Midbrain (tissue), 1 donor: Measurements from ENCODE around the gene DAAM1.

Experiments used
- DNase-seq: peaks from one replicate; lab custom pipeline; 2025; lab: John Stamatoyannopoulos, UW

The DAAM1 gene

DNA sequence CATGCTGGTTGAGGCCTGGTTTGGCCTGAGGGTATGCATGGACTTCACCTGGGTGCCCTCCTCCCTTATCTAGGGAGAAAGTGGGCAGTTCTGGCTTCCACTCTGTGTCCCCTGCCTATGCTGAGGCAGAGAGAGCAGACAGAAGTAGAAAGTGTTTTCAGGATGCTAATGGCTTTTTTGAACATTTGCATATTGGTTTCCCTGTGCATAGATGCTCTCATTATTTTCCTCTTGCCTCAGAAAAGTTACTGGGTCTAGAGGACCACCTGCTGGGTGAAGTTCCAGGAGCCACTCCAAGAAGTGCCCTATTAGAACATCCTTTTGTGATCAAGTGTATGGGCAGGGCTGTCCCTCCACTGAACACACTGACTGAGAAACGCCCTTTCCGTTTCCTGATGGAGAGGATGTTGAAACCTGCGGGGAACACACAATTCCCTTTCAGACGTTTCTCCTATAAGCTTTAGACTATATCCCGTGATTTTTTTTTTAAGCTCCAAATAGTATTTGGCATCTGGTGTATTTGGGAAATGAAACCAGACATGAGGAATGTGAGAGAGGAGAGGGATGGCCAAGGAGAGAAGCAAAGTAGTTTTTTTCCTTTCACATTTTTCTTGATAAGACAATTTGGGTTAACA lies 66.6 kb downstream of the DAAM1 start:
- DNase-seq = no peak

- no peak for DNase-seq
These were observed 67.9 kb downstream of the DAAM1 start for GRCh38 chr14:59256331-59256730.

DNA sequence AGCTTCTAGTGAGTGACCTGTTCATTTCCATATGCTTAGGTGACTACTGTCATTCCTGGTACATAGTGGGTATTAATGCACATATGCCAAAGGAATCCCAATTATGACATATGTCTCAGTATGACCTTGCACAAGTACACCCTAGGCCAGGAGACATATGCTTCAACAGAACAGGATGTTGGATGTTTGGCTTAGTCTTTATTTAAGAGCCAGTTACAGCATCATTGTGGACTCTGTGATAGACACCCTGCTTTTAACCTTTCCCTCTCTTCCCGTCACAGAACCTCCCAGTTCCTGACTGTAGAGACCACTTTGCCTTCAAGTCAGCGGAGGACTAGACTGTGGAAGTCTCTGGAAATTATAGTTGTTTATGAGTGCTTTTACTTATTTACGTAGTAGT lies 72.9 kb downstream of the DAAM1 start:
- no peak for DNase-seq

DNA sequence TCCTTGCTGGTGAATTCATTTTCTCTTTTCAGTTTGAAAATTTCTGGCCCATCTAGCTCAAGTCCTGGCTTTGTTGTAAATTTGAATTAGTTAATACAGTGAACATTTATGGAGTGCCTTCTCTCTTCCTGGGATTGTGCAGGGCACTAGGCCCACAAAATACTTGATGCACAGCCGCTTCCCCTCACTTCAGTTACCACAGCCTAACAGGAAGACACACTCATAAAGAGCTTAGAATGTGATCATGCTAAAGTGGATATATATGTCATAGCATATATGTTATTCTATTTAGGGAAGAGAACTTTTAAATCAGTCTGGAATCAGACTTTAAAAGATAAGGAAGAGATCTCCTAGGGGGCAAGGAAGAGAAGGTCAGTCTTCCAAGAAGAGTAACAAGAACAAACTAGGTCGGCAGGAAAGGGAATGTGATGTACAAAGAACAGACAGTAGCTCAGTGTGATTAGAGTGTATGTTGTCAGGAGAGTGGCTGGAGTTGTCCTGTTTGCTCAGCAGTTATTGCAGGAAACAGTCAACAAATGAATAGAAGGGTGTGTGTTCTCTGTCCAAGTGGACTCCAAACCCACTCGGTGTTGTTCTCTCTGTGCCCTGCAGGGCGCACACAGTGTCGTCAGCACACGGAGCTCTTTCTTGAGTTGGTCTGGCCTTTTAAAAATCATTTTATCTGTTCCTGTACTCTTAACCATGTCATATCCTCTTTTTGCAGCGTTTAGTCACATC lies 74.4 kb downstream of the DAAM1 start:
- DNase-seq = no peak

DNA sequence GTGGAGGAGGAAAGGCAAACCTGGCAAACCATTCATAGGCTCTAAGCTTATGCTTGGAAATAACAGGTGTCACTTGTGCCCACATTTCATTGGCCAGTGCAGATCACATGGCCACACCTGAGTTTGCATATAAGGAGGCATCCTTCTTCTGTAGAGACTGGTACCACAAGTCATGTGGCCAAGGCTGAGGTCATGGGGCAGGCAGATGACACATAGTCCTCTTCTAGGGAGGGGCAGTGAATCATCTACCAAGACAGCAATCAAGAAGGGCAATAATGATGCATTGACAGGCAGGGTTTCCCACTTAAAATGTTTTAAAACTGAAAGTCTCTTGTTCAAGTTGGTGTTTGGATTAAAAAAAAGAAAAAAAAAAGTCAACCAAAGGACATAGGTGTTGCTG lies 77.3 kb downstream of the DAAM1 start:
- no peak for DNase-seq

DNA sequence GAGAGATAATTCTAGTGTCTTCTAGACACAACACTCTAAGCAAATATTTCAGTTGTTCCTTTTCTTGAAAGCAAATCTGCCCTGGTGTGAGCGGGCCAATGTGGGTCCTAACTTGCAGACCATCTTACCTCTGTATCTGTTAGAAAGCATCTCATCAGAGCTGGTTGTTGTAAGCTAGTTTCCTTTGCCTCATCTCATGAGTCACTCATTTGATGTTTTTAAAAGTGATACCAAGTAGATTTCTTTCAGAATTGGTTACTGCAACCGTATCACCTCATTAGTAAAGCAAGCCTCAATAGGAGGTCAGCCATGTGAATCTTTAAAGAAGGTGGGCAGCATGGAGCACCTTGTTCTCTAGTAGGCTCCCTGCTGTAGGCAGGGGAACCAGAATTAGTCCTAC lies 78.6 kb downstream of the DAAM1 start:
- no peak for DNase-seq

DNA sequence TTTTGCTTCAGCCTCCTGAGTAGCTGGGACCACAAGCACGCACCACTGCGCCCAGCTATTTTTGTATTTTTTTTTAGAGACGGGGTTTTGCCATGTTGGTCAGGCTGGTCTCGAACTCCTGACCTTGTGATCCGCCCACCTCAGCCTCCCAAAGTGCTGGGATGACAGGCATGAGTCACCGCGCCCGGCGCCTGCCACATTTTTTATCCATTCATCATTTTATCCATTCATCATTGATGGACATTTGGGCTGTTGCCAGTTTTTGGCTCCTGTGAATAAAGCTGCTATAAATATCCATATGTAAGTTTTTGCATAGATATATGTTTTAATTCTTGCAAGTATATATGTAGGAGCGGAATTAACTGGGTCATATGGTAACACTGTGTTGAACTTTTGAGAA lies 79.5 kb downstream of the DAAM1 start:
- no peak for DNase-seq

DNA sequence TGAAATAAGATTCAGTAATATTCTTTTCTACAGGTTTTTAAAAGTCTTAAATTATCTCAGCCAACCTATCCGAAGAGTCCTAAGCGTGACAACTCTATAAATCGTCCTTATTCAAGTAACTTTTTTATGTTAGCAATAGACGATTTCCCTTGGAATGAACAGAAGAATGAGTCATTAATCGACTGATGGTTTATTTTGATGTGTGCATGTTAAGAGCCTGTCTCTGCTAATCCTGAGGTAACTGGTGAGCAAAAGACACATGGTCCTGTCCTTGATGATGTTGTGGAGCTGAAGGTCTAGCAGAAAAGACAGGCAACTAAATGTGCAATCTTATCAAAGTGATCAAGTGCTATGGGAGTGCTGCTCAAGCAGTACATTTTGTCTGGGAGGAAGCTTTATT lies 80.4 kb downstream of the DAAM1 start:
- no peak for DNase-seq

DNA sequence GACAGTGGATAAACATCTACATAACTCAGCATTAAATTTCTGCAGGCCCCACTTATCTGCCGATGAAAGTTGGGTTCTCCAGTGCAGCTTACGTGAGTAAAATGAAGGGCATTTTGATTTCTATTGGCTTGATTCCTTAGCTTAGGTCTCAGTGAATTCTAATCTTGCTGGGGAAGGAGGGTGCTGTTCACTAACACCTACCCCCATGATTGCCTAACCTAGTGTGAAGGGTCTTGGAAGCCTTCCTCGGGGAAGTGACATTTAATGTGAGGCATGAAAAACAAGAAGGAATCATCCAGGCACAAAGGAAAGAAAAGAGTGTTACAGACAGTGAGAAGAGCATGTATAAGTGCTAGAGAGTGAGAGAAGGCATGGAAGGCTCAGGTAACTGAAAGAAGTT lies 81.0 kb downstream of the DAAM1 start:
- DNase-seq = no peak

GRCh38 chr14:59271256-59271655 lies 82.8 kb downstream of the DAAM1 start:
- DNase-seq = no peak

GRCh38 chr14:59271734-59272133 lies 83.3 kb downstream of the DAAM1 start:
- DNase-seq = no peak

DNA sequence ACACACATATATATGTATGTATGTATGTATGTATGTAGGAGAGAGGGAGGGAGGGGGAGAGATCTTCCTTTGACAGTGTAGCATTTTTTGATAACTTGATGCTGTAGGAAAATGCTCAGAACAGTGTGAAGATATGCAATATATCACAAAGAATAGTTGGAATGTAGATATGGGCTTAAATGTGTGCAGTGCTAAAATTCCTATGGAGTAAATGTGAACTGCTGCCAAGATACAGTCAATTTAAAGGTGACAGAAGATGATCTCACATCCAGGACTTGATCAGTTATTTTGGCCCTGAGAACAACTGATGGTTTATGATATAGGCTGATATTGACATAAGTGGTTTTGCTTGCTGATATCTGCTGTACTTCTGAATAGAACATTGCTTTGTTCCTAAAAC lies 84.2 kb downstream of the DAAM1 start:
- DNase-seq = no peak

DNA sequence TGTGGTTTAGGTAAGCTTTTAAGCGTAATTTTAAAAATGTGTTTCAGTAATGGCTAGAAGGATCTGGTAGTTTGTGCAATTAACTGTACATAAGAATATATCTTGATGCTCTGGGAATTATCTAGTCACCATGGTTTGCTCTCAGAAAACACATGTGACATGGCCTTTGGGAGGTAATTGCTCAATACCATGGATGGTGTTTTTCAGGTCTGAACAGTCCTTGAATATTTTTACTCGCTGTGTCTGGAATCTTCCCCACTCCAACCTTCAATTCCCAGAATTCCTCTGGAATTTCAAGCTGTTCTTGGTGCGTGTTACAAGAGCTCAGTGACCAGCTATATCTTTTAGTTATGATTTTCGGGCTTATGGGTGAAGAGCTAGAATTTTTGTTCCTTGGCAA lies 85.3 kb downstream of the DAAM1 start:
- no peak for DNase-seq

DNA sequence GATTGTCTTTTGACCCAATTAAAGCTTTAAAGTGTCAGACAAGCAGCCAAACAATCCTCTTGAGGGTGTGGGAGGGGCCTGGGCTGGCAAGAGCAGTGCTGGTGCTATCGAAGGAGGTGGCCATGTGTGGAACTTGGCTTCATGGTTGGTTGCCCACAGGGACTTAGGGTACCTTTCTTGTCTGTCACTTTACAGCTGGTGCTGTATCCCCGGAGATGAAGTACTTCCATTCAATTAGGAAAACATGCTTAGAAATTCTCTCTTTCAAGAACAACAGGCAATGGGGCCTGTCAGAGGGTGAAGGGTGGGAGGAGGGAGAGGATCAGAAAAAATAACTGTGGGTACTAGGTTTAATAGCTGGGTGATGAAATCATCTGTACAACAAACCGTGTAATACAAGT lies 86.5 kb downstream of the DAAM1 start:
- DNase-seq = no peak

GRCh38 chr14:59275668-59276067 lies 87.2 kb downstream of the DAAM1 start:
- DNase-seq = no peak

DNA sequence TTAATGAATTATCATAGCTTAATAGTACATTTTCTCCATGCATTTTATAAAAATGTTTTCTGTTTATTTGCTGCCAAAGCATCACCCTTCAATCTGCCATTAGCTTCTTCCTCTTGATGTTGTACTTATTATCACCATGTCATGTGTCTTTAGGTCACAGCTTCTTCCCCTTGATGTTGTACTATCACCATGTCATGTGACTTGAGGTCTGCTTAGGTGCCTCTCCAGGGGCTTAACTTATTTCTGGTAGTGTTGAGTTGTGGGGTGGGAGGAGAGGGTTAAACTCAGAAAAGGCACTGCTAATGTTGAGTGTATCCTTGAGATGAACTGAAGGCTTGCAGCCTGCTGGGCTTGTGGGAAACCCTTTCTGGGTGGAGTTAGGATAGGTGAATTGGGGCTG lies 87.8 kb downstream of the DAAM1 start:
- DNase-seq = no peak

GRCh38 chr14:59277659-59278058 lies 89.2 kb downstream of the DAAM1 start:
- DNase-seq = no peak

GRCh38 chr14:59278111-59278510 lies 89.6 kb downstream of the DAAM1 start:
- DNase-seq = no peak

DNA sequence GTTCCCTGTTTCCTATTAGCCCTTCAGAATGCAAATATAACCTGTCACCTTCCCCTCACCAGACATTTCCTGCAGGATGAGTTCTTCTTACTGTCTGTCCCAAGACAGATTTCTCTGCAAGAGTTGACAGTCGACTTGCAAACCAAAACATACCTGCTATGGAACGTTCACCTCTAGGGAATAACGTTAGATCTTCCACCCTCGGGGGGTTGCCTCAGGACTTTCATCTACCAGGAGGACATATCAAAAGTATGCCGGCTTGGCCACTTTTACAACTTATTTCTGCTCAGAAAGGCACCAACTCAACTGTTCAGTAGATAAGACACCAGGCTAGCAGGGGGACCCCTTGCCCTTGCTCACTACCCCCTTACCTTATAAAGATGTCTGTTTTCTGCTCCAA lies 92.5 kb downstream of the DAAM1 start:
- no peak for DNase-seq

DNA sequence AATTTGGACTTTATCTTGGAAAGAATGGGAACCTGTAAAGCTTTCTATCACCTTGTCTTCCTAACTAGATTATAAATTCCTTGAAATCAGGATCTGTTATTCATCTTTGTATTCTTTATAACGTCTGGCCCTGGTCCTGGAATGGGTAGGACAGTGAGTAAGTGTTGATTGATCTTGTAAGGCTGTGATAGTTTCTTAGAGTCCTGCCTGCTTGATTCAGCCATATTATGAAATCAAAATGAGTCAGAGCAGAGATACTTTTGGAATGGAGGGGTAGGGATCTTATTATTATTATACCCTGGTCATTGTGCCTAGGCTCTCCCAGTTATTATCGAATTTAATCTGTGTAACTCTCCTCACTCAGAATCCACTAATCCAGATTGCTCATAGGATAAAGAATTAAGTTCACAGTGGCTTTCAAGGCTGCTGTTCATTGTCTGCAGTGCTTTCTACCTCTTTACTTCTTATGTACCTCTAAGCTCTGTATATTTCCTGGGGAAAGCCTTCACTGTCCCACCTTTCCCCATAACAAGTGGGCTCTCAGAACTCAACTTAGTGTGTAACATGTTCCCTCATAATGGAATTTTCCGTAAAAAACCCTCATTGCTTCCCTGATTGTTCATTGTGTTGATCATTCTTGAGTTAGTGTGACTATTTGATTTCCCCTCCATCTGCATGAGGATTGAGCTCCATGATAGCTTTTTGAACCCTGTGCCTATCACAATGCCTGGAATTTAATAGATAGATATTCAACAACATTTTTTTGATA lies 93.3 kb downstream of the DAAM1 start:
- DNase-seq = no peak

DNA sequence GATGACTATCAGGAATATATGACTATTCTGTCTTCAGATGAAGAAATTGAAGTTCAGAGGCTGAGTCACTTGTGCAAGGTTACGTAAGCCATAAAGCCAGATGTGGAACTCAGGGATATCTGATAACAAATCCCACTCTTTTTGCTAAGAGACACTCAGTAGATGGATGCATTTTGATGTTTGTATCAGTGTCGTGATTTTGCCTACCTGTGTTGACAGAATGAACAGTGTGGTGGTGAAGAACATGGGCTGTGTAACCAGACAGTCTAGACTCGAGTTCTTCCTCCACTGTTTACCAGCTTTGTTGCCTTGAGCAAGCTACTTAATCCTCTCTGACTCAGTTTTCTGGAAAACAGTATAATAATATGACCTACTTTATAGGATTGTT lies 93.9 kb downstream of the DAAM1 start:
- DNase-seq = no peak

- DNase-seq = no peak
These were observed 94.9 kb downstream of the DAAM1 start for GRCh38 chr14:59283361-59283760.

DNA sequence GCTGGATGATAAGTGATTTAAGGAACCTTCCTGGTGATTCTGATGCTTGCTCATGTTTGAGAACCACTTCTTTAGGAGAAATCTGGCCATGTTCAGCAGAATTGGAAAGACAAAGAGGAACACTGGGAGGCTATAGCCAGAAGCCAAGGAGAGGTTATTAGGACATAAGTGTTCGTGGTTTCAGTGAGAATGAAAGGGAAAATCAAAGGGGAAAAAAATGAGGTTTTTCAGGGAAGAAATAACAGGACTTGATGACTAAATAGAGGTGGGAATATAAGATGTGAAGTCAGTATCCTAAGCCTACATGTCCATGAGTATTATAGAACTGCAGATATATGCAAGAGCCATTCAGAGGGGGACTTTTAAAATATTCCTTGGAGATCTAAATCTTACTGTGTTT lies 95.6 kb downstream of the DAAM1 start:
- DNase-seq = no peak
